ENCODE results near the gene CRYBA4. TPM values are rescaled to one million over a fixed set of nuclear protein-coding genes. Genes with fewer than 3 reads are reported as not detected.
"Not testable (repeated sequence)": the region's sequence is repeated elsewhere in the genome, so short reads cannot be mapped to it uniquely, and the experiment has no call there.

CRYBA4 gene
- total and polyA plus RNA-seq, 8 donors, result 0.21 to 0.87 (median 0.43) TPM; not detected in 2

GRCh38 chr22:26610996-26611395, 10.8 kb upstream of the CRYBA4 start:
- H3K27ac ChIP-seq, result no peak overlapping the region
- intact Hi-C loops (cut with DNase I), result no loop called here
- no peaks in the 10 kb centered on the region for H3K36me3 ChIP-seq
- H3K27me3 ChIP-seq, result peaks cover 0 to 6% of the 10 kb centered on the region in 2 donors
- H3K9me3 ChIP-seq, result no peaks in the 10 kb centered on the region
- H3K4me3 ChIP-seq, result no peak overlapping the region
- TF ChIP-seq CTCF (IDR thresholded peaks at IDR 0.05), result no peak
- no peak for DNase-seq
- ATAC-seq, result no peak
- H3K4me1 ChIP-seq, result peaks cover 0 to 3% of the 10 kb centered on the region in 2 donors

GRCh38 chr22:26612652-26613051, 9.1 kb upstream of the CRYBA4 start:
- Histone ChIP-seq H3K36me3 (no peaks in the 10 kb centered on the region), H3K9me3 (no peaks in the 10 kb centered on the region), H3K4me1 (peaks cover 0 to 19% of the 10 kb centered on the region in 2 donors), H3K27ac (no peak overlapping the region), H3K27me3 (peaks cover 0 to 6% of the 10 kb centered on the region in 2 donors), H3K4me3 (no peak overlapping the region)
- intact Hi-C loops (cut with DNase I), result no loop called here
- DNase-seq, result no peak
- ATAC-seq, result no peak
- TF ChIP-seq CTCF (IDR thresholded peaks at IDR 0.05), result no peak

GRCh38 chr22:26613753-26614152, 8.0 kb upstream of the CRYBA4 start:
- not testable (repeated sequence) for H3K9me3 ChIP-seq, ATAC-seq

GRCh38 chr22:26614322-26614721, 7.4 kb upstream of the CRYBA4 start:
- Histone ChIP-seq H3K27me3 (peaks cover 0 to 6% of the 10 kb centered on the region in 2 donors), H3K4me3 (no peak overlapping the region), H3K9me3 (no peaks in the 10 kb centered on the region), H3K27ac (no peak overlapping the region), H3K4me1 (peaks cover 0 to 26% of the 10 kb centered on the region in 2 donors), H3K36me3 (no peaks in the 10 kb centered on the region)
- no peak for ATAC-seq
- no peak for TF ChIP-seq CTCF (IDR thresholded peaks at IDR 0.05)
- intact Hi-C loops (cut with DNase I), result no loop called here
- DNase-seq, result no peak

More at GRCh38 chr22:26613753-26614152, 8.0 kb upstream of the CRYBA4 start:
- intact Hi-C loops (cut with DNase I); H3K27me3 ChIP-seq; H3K27ac ChIP-seq; H3K4me3 ChIP-seq; H3K36me3 ChIP-seq; DNase-seq: not testable (repeated sequence)
- H3K4me1 ChIP-seq, result peaks cover 0 to 26% of the 10 kb centered on the region in 2 donors

GRCh38 chr22:26615149-26615548, 6.6 kb upstream of the CRYBA4 start:
- no peak for DNase-seq
- Histone ChIP-seq H3K27me3 (peaks cover 0 to 10% of the 10 kb centered on the region in 2 donors), H3K4me3 (no peak overlapping the region), H3K4me1 (peaks cover 0 to 34% of the 10 kb centered on the region in 2 donors), H3K27ac (no peak overlapping the region), H3K36me3 (no peaks in the 10 kb centered on the region), H3K9me3 (no peaks in the 10 kb centered on the region)
- no peak for ATAC-seq
- TF ChIP-seq CTCF (IDR thresholded peaks at IDR 0.05), result no peak
- intact Hi-C loops (cut with DNase I), result no loop called here

- no peaks in the 10 kb centered on the region for H3K36me3 ChIP-seq
- H3K27ac ChIP-seq, result no peak overlapping the region
- intact Hi-C loops (cut with DNase I), result no loop called here
- no peak for ATAC-seq
- peaks cover 0 to 10% of the 10 kb centered on the region in 2 donors for H3K27me3 ChIP-seq
- no peaks in the 10 kb centered on the region for H3K9me3 ChIP-seq
- H3K4me1 ChIP-seq, result peaks cover 0 to 36% of the 10 kb centered on the region in 2 donors
- no peak overlapping the region for H3K4me3 ChIP-seq
- no peak for TF ChIP-seq CTCF (IDR thresholded peaks at IDR 0.05)
- no peak for DNase-seq
Observed at GRCh38 chr22:26615830-26616435, 5.8 kb upstream of the CRYBA4 start.

Measured in left lung (tissue), 10 donors.